Neuronal stem cell (in vitro differentiated cells): ENCODE measurements around the gene EMX2.

Source experiments
- DNase-seq: peaks from one replicate; pipeline ENCODE4 v3.0.0-alpha.2; 2013; ENCODE audit warnings: low spot score
- H2AFZ ChIP-seq: one replicate; pipeline ENCODE4 v1.6.1; 2013; ENCODE audit warnings: mild to moderate bottlenecking, low read length, inconsistent platforms
- H2AK5ac ChIP-seq: 2 replicates; pipeline ENCODE4 v1.6.1; 2013; ENCODE audit warnings: low read depth, mild to moderate bottlenecking, inconsistent platforms, low read length, moderate library complexity, mixed read lengths
- H2BK120ac ChIP-seq: 2 replicates; pipeline ENCODE4 v1.6.1; 2013; ENCODE audit warnings: low read depth, mild to moderate bottlenecking, inconsistent platforms, low read length, moderate library complexity, mixed read lengths
- H2BK12ac ChIP-seq: one replicate; pipeline ENCODE4 v1.6.1; 2013; ENCODE audit warnings: low read length, inconsistent platforms
- H2BK15ac ChIP-seq: 2 replicates; pipeline ENCODE4 v1.6.1; 2013; ENCODE audit warnings: mild to moderate bottlenecking, low read length, inconsistent platforms, mixed read lengths
- H2BK5ac ChIP-seq: one replicate; pipeline ENCODE4 v1.6.1; 2013; ENCODE audit warnings: inconsistent platforms, mild to moderate bottlenecking, low read length, moderate library complexity
- H3K14ac ChIP-seq: one replicate; pipeline ENCODE4 v1.6.1; 2013; ENCODE audit warnings: low read length, inconsistent platforms
- H3K18ac ChIP-seq: 2 replicates; pipeline ENCODE4 v1.6.1; 2013; ENCODE audit warnings: low read length, inconsistent platforms
- H3K23ac ChIP-seq: 2 replicates; pipeline ENCODE4 v1.6.1; 2013; ENCODE audit warnings: low read depth, mild to moderate bottlenecking, mixed read lengths, low read length, inconsistent platforms; ENCODE audit not compliant: poor library complexity
- H3K27ac ChIP-seq: replicated peaks from 3 replicates; pipeline ENCODE4 v1.5.1; 2013; ENCODE audit warnings: low read length, inconsistent platforms
- H3K27me3 ChIP-seq, 3 experiments: 2 replicates each; pipeline ENCODE4 v1.6.1; 2013; ENCODE audit warnings: low read length in 3 of 3, mild to moderate bottlenecking in 2 of 3, inconsistent platforms in 1 of 3, low read depth in 1 of 3, mixed read lengths in 1 of 3, moderate library complexity in 1 of 3; ENCODE audit not compliant: control insufficient read depth in 3 of 3, insufficient read depth in 3 of 3
- H3K36me3 ChIP-seq, 2 donors: replicated peaks in 1 of 2; 2 replicates each; pipeline ENCODE4 v1.6.1; 2013; ENCODE audit warnings: low read length in 2 of 2; ENCODE audit not compliant: control insufficient read depth in 2 of 2, insufficient read depth in 2 of 2
- H3K4ac ChIP-seq: 2 replicates; pipeline ENCODE4 v1.6.1; 2013; ENCODE audit warnings: inconsistent platforms, mild to moderate bottlenecking, low read length, moderate library complexity
- H3K4me1 ChIP-seq, 2 donors: 1 replicate in 1 of 2; 2 replicates in 1 of 2; pipeline ENCODE4 v1.6.1; 2013; ENCODE audit warnings: low read length in 2 of 2, low read depth in 1 of 2; ENCODE audit not compliant: control insufficient read depth in 2 of 2, insufficient read depth in 1 of 2
- H3K4me2 ChIP-seq: one replicate; pipeline ENCODE4 v1.6.1; 2013; ENCODE audit warnings: mild to moderate bottlenecking, low read length, inconsistent platforms; ENCODE audit not compliant: insufficient read depth, poor library complexity, severe bottlenecking
- H3K4me3 ChIP-seq, 2 donors: 2 replicates each; pipeline ENCODE4 v1.5.1; 2013; ENCODE audit warnings: low read length in 2 of 2, mild to moderate bottlenecking in 2 of 2, inconsistent platforms in 1 of 2, moderate library complexity in 1 of 2
- H3K79me1 ChIP-seq: one replicate; pipeline ENCODE4 v1.6.1; 2013; ENCODE audit warnings: low read depth, mild to moderate bottlenecking, inconsistent platforms, low read length, moderate library complexity
- H3K9ac ChIP-seq: one replicate; pipeline ENCODE4 v1.6.1; 2013; ENCODE audit warnings: mild to moderate bottlenecking, low read depth, low read length, inconsistent platforms; ENCODE audit not compliant: poor library complexity
- H3K9me3 ChIP-seq, 2 donors: replicated peaks in 1 of 2; 2 replicates each; pipeline versions ENCODE3 to v1.6.1; 2013; ENCODE audit warnings: low read length in 2 of 2, mild to moderate bottlenecking in 2 of 2, inconsistent platforms in 1 of 2, low read depth in 1 of 2, mixed read lengths in 1 of 2, moderate library complexity in 1 of 2; ENCODE audit not compliant: control insufficient read depth in 2 of 2, insufficient read depth in 1 of 2
- H4K8ac ChIP-seq: one replicate; pipeline ENCODE4 v1.6.1; 2013; ENCODE audit warnings: low read depth, mild to moderate bottlenecking, inconsistent platforms, low read length, moderate library complexity
- H4K91ac ChIP-seq: one replicate; pipeline ENCODE4 v1.6.1; 2013; ENCODE audit warnings: low read length, low read depth, mild to moderate bottlenecking, inconsistent platforms; ENCODE audit not compliant: poor library complexity
- WGBS, 2 donors: extraction: QIAGEN DNeasy Blood & Tissue Kit; methylation state at CpG; one replicate each; pipeline ENCODE4 v1.1.7; 2013; ENCODE audit warnings: missing lambda C conversion rate in 2 of 2, mixed read lengths in 1 of 2; ENCODE audit not compliant: insufficient read length in 2 of 2, insufficient replicate concordance in 1 of 2; ENCODE audit errors: extremely low coverage in 2 of 2; 5-methylcytosine and 5-hydroxymethylcytosine counted together

Gene EMX2

DNA sequence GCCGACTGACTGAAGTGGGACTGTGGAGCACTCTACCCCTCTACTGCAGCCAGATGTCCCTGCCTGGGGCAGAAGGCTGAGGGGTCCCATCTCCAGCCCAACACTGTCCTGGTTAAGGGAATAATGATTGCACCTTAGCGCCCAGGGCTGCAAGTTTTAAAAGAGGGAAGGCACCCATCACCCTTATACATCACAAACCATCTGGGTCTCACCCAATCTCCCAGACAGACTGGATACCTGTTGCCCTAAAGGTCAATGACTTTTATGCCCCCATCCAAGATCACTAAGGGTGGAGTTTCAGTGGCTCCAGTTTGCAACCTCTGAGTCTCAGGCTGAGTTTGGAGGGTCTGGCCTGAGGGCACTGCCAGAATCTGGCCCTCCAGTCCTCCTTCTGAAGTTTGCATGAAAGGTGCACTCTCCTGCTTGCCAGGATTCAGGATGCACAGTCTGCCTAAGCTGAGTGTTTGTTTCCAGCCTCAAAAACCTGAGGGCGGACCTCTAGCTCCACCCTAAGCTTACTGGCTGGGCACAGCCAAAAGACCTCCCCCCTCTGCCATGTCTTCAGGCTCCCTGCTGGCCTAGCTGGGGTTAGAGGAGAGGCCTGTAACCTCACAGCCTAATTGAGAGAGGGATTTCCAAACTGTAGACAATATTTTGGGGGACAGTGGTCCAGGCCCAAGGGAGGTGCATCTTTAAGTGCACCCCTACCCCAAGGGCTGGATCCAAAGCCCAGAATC is 2.5 kb upstream of the EMX2 start:
- H4K8ac ChIP-seq: no peak overlapping the region
- no peaks in the 10 kb centered on the region for H3K9me3 ChIP-seq
- H3K4me3 ChIP-seq: no peak overlapping the region
- no CpG with 5 or more reads among the region's 3 CpGs for WGBS, 2 donors
- H3K27ac ChIP-seq: no peak overlapping the region
- H2BK12ac ChIP-seq: peak overlapping the region; percentile 48
- H3K36me3 ChIP-seq: no peaks in the 10 kb centered on the region
- no peak overlapping the region for H3K23ac ChIP-seq
- peak overlapping the region; percentile 29 for H2BK15ac ChIP-seq
- no peak overlapping the region for H2BK5ac ChIP-seq
- no peak overlapping the region for H3K9ac ChIP-seq
- DNase-seq: no peak
- no peak overlapping the region for H3K4me2 ChIP-seq
- no peak overlapping the region for H2BK120ac ChIP-seq
- no peaks in the 10 kb centered on the region for H3K79me1 ChIP-seq
- H2AFZ ChIP-seq: no peak overlapping the region
- H4K91ac ChIP-seq: no peak overlapping the region
- H3K14ac ChIP-seq: no peak overlapping the region
- peaks cover 0 to 12% of the 10 kb centered on the region in 2 donors for H3K4me1 ChIP-seq
- peak overlapping the region; percentile 32 for H3K18ac ChIP-seq
- no peak overlapping the region for H3K4ac ChIP-seq
- peak overlapping the region; percentile 52 for H2AK5ac ChIP-seq
- peaks cover 33 to 100% (median 85%) of the 10 kb centered on the region in 3 experiments for H3K27me3 ChIP-seq

DNA sequence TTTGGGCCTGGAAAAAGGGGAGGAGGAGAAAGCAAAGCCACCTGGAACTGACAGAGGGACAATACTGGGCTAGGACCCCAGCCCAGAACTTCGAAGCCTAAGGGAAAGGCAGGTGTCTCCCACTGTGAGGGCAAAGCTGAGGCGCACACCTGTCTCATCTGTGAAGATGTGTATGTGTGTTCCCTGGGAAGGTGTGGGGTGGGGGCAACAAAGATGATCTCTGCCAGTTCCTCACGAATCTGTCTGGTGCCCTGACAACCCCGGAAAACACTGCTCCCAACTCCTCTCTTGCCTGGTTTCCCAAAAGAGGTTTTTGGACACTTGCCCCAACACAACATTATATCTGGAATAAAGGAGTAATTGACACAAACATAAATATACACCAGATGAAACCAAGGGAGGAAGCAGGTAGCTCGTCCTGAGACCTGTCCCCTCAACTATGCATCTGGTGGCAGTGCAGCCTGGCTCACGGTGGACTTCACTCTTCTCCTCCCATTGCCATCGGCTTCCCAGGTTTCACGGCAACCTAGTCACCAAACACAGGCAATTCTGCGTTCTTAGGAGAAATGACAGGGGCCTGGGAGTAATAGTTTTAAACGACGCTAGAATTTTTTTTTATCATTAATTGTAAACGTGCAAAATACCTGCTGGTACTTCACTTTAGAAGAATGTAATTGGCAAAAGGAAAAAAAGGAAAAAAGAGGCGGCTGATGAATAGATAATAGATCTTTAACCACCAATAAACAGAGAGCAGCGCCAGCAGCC is 1.7 kb upstream of the EMX2 start:
- no peak overlapping the region for H3K23ac ChIP-seq

DNA sequence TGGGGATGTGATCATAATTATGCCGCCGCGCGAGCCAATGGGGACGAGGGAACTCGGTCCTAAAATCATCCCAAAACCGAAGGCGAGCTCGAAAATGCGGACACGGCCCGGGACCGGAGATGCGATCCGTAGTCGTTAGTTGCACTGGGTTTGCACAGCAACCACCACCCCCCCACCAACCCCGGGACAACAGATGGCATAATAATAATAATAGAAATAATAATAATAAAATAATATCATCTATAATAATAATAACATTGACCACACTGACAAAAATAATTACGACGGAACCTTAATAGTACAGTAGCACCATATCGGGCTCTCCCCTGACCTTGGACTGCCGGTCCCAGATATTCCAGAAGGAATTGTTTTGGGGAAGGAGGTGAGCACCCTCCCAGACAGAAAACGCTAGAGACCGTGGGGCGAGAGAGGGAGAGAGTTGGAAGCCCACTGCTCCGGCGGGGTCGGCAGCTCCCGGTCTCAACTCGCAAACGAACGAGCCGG is 1.1 kb upstream of the EMX2 start:
- H2AFZ ChIP-seq: peak overlapping the region; percentile 72
- no peak overlapping the region for H3K23ac ChIP-seq
- H2BK120ac ChIP-seq: no peak overlapping the region
- H4K91ac ChIP-seq: no peak overlapping the region
- no peak overlapping the region for H2AK5ac ChIP-seq
- peaks cover 0 to 18% of the 10 kb centered on the region in 2 donors for H3K4me1 ChIP-seq
- no peaks in the 10 kb centered on the region for H3K36me3 ChIP-seq
- H3K4me2 ChIP-seq: peak overlapping the region; percentile 99
- peak overlapping the region; percentile 48 for H2BK5ac ChIP-seq
- peak overlapping the region in 1 of 2 donors; percentile 90 for H3K4me3 ChIP-seq
- WGBS, 2 donors: no CpG with 5 or more reads among the region's 32 CpGs
- H3K18ac ChIP-seq: peak overlapping the region; percentile 98
- peak overlapping the region; percentile 82 for H2BK15ac ChIP-seq
- H3K9me3 ChIP-seq: no peaks in the 10 kb centered on the region
- H4K8ac ChIP-seq: no peak overlapping the region
- peak overlapping the region; percentile 58 for H3K4ac ChIP-seq
- no peak overlapping the region for H3K27ac ChIP-seq
- peaks cover 42 to 100% (median 85%) of the 10 kb centered on the region in 3 experiments for H3K27me3 ChIP-seq
- DNase-seq: peak; percentile 74
- peak overlapping the region; percentile 58 for H3K14ac ChIP-seq
- no peaks in the 10 kb centered on the region for H3K79me1 ChIP-seq
- peak overlapping the region; percentile 96 for H2BK12ac ChIP-seq
- H3K9ac ChIP-seq: peak overlapping the region; percentile 89

More for the DNA sequence above, 1.7 kb upstream of the EMX2 start:
- Histone ChIP-seq H3K36me3 (no peaks in the 10 kb centered on the region), H2BK12ac (no peak overlapping the region), H2AK5ac (no peak overlapping the region), H3K4ac (no peak overlapping the region), H3K4me1 (peaks cover 0 to 16% of the 10 kb centered on the region in 2 donors), H3K79me1 (no peaks in the 10 kb centered on the region), H2BK15ac (no peak overlapping the region), H2BK5ac (no peak overlapping the region), H3K18ac (no peak overlapping the region), H3K4me3 (no peak overlapping the region), H2BK120ac (no peak overlapping the region), H3K27ac (no peak overlapping the region), H3K4me2 (peak overlapping the region; percentile 43), H3K9ac (no peak overlapping the region), H2AFZ (no peak overlapping the region), H3K14ac (no peak overlapping the region), H3K27me3 (peaks cover 38 to 100% (median 85%) of the 10 kb centered on the region in 3 experiments), H4K91ac (no peak overlapping the region), H4K8ac (no peak overlapping the region), H3K9me3 (no peaks in the 10 kb centered on the region)
- DNase-seq: no peak
- no CpG with 5 or more reads among the region's 14 CpGs for WGBS, 2 donors
